Medulla oblongata (tissue), 1 donor: ENCODE results near the gene SSBP4.
A peak's percentile ranks its signal among the peaks of the same experiment; 100 is the strongest.

Experiments used
- DNase-seq: peaks from one replicate; pipeline ENCODE4 v3.0.0-alpha.2; 2015; ENCODE audit errors: extremely low spot score

The SSBP4 gene

GRCh38 chr19:18444513-18444912 lies 25.3 kb downstream of the SSBP4 start:
- DNase-seq, result no peak

DNA sequence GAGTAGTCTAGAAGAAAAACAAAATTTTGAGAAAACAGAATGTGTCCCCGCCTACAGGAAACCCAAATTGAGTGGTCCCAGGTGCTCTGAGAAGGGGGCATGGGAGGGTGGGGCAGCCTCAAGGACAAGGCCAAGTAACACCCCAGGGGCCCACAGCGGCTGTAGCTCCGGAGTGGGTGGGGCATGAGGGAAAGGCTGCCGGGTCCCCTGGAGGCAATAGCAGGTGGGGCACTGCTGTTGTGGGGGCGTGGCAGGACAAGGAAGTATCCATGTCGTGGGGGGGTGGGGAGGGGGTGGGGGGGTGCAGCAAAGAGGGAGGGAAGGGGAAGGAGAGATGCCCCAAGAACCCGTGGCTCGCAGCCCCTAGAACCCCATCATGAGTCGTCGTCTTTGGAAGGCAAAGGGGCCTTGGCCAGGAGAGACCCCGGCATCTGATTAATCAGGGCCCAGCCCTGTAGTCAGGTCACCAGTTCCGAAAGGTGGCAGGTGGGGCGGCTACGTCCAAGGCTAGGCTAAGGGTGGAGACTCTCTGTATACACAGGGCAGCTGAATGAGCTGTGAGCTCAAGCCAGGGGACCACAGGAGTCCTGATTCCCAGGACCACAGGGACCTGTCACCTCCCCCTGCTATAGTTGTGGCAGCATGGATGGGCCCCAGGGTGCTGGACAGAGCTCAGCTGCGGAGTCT lies 26.2 kb downstream of the SSBP4 start:
- DNase-seq, result no peak

DNA sequence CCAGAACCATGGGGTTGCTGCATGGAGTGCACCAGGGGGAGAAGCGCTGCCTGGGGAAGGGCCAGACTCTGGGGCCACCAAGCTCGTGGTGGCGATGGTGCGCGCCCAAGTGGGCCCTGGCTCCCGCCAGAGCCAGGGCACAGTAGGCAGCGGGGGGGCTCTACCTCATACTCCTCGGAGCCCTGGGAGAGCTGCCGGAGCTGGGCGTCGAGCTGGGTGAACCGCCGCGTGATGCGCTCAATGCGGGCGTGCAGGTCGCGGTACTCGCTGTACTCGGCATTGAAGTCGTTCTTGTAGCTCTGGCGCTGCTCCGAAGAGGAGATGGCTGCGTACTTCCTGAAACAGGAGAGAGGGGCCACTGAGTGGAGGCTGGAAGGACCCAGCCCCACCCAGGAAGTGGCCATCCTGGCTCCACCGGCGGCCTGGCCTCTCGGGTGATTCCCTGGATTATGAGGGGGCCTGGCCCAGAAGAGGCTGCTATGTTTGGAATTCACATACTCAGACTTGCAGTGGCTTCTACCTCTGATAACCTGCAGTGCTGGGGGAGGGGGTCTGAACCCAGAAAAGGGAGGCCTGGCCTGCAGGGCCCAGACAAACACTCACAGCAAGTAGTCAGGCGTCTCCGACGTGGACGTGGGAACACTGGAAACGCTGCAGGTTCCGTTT lies 27.1 kb downstream of the SSBP4 start:
- no peak for DNase-seq

DNA sequence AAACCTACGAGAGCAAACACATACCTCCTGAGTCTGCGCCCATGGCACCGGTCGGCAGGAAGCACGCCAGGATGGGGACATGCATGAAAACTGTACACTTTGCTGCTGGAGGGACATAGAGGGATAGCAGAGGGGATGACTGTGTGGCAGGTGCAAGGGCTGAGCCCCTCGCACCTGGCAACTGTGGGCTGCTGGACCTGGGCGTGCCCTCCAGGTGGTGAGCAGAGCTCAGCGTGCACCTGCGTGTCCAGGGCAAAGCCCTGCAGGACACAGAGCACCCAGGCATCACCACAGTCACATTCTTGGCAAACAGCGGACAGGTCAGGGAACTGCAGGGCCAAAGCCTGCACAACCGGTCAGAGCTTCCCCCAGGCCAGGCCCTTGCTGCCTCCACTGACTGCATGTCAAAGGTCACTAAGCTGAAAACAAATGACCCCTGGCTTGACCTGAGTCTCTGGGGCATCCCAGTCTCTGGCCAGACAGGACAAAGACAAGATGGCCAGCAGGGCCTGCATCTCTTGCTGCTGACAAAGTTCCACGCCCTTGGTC lies 27.7 kb downstream of the SSBP4 start:
- no peak for DNase-seq

GRCh38 chr19:18449552-18449951 lies 30.4 kb downstream of the SSBP4 start:
- no peak for DNase-seq

DNA sequence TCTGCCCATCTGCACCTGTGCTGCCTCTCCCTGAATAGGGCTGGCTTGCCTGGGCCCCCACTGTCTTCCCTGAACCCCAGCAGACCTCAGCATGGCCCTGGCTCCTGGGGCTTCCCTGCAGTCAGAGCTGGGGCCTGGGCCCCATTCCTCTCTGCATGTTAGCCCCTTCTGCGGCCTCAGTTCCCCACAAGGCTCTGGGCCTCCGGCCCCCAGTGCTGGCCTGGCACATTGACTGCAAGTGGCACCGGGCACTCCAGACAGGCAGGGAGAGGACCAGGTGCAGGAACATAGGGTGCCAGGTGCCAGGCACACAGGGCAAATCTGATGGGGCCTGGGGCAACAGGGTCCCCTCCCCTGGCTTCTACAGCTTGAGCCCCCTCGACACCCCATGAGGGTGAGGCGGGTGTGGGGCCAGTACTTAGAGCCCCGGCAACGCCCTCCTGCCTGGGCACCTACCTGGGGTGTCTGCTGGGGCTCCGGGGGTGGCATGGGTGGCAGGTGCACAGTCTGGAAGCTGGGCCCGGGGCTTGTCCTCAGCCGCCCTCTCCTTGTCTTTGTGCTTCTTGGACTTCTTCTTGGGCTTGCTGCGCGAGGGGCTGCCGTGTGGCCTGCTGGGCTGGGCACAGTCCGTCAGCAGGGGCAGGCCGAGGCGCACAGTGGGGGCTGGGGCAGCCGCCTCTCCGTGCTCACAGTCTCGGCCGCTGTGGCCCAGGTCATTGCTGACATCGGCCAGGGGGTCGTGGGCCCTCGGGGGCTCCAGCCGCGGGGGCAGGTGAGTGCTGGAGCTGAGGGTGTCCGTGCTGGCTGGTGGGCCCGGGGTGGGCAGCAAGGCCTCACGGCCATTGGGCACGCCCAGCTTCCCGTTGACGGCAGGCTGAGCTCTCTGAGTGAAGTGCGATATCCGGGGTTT lies 31.1 kb downstream of the SSBP4 start:
- DNase-seq, result no peak

DNA sequence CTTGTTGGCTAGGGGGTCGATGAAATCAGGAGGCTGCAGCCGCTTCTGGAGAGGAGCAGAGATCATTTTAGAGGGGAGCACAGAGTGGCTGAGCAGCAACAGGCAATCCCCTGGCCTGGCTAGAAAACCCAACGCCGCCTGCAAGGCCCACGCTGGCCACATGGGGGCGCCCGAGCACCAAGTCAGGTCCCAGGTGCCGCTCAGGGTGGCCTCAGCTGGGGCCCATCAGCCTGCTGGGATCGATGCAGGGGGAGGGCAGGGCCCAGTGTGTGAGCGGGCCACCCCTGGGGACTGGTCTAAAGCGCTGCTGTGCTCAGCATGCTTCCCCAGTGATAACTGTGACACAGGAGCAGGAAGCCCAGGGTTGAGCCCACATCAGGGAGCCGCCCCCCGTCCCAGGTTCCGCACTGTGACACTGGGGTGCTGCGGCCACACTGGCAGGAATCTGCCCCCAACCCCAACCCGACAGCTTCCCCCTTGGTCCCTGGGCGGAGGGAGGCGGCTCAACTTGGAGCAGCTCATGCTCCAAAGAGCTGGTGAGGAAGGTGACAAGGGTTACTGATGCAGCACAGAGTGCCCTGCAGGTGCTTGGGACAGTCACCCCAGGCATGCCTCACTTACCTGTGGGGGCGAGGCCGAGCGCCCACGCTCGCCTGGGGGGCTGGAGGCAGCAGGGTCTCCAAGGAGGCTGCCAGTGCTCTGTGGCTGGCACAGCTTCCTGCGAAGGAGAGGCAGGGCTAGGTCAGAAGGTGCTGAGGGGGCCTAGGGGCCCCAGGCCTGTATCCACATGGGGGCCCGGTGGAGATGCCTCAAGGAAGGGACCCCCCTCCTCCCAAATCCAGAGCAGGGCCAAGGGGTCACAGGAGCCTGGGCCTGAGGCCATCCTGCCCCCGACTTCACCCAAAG lies 32.0 kb downstream of the SSBP4 start:
- DNase-seq, result peak; percentile 84

GRCh38 chr19:18452386-18452785 lies 33.2 kb downstream of the SSBP4 start:
- no peak for DNase-seq

DNA sequence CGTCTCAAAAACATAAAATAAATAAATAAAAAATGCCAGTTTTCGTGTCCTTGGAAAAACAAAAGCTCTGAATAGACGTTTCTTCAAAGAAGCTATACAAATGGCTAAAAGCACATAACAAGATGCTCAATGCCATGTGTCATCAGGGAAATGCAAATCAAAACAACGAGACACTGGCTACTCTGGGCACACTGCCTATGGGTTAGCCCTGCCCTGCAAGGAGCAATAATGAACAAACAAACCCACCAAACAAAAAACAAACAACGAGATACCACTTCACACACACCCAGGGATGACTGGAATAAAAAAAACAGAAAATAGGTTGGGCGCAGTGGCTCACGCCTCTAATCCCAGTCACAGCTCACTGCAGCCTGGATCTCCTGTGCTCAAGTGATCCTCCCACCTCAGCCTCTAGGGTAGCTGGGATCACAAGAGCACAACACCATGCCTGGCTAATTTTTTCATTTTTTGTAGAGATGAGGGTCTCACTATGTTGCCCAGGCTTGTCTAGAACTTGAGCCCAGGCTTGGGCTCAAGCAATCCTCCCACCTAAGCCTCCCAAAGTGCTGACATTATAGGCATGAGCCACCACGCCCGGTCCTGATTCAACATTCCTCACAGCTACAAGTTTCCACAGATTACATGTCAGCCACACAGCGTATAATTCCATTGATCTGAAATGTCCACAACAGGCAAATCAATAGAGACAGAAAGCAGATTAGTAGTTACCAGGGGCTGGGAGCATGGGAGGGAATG lies 34.2 kb downstream of the SSBP4 start:
- peak; percentile 65 for DNase-seq

GRCh38 chr19:18456279-18456678 lies 37.1 kb downstream of the SSBP4 start:
- no peak for DNase-seq

DNA sequence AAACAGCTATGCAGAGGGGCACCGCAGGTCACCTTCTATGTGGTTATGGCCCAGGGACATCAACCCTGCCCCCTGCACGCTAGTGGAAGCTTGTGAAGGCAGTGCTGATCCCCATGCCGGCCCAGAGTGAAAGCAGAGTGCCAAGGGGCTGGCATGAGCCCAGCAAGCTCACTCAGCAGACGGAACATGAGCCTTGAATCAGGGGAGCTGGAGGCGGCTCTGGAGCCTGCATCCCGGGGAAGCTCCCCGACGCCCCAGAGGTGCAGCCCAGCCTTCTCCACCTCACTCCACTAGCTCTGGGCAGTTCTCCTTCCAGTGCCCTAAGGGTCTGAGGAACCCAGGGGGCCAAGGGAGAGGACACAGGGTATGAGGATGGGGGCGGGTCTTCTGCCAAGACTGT lies 37.8 kb downstream of the SSBP4 start:
- DNase-seq, result peak; percentile 71

DNA sequence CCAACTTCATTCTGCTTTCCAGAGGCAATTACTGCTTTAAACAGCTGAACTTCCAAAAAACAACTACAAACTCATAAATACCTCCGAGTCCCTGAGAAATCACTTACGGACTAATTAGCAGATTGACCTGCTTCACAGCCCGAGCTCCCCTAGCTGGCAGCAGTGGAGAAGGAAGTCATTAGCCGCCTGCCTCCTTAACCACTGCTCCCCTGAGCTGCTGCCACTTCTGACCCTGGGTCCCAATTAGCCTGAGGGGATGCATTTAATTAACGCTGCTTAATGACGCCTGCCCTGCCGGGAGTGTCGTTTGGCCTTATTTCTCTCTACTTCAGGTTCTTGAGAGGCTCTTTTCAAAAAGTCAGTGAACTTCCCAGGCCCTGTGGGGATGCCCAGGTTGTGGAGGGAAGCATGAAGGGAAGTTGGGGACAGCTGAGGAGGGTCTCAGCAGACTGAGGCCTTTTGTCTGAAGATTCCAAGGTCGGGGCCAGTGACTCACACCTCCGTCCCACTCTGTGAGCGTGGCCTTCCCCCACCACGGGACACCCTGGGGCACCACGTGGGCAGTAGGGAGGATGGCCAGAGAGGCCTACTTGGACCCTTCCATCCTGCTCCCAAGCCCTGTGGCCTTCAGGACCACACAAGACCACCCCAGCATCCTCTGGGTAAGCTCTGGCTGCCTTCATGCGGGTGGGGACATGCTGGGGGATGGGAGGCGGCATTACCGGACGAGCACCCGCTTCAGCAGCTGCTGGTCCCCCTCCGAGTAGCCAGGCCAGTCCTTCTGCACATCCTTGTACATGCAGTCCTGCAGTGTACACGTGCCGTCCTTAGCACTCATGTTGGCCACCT lies 38.5 kb downstream of the SSBP4 start:
- DNase-seq, result no peak

GRCh38 chr19:18460900-18461299 lies 41.7 kb downstream of the SSBP4 start:
- no peak for DNase-seq

GRCh38 chr19:18461471-18461870 lies 42.3 kb downstream of the SSBP4 start:
- DNase-seq, result no peak

- peak; percentile 98 for DNase-seq
Observed at GRCh38 chr19:18464646-18465045, 45.4 kb downstream of the SSBP4 start.

DNA sequence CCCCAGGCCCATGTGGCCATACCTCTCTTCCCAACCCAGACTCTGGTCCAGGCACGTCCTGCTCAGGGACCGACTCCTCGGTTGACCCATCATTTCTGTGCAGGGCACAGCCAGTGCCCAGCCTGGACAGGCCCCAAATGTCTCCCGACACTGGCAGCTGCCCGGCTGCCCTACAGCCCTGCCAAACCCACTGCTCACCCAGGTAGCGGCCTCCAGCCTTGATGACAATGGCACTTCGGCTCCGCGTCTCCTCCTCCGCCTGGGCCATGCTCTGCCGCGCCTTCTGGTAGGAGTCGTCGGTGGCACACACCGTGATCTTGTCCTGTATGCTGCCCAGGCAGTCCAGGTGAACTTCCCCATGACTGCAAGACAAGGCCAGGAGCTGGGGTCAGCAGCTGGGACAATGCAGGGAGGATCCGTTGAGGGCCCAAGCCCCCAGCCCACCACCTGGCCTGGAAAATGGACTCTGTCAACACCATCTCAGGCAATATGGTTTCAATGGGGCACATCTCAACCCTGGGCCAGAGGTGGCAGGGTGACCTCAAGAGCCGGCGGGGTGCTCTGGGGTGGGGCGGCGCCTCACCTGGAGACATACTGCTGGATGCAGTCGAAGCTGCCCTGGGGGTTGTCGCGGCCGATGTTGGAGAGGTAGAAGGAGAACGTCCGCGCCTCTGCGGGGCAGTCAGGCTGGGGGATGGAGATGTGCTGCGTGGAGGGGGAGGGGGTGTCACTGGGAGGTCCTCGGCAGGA lies 46.2 kb downstream of the SSBP4 start:
- DNase-seq, result no peak

DNA sequence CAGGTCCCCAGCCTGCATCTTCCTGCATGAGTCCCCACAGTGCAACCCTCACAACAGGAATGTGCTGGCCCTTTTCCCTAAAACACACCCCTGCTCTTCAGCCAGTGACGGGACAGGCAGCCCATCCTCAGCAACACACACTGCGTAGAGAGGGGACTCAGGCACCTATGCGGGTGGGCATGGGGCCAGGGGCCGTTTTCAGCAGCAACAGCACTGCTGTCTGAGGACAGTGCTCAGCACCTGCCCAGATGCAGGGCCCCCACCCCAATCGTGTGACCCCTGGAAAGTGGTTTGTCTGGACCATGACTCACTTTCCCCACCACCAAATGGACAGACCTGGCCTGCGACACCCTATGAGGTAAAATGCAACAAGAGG lies 46.8 kb downstream of the SSBP4 start:
- DNase-seq, result no peak

GRCh38 chr19:18466354-18466753 lies 47.2 kb downstream of the SSBP4 start:
- DNase-seq, result no peak

DNA sequence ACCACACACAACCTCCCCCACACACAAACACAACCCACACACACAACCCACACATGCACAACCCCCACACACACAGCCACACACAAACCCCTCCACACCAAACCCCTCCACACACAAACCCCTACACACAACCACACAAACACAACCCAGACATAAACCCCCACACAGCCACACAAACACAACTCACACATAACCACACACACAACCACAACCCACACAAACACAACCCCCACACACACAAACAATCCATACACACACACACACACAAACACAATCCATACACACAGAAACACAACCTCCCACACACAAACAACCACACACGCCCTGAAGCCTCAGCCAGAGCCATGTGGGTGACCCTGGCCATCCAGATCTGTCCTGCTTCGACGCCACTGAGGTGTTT lies 48.8 kb downstream of the SSBP4 start:
- DNase-seq, result no peak
